ENCODE measurements around the gene CDKAL1.

The CDKAL1 gene

DNA sequence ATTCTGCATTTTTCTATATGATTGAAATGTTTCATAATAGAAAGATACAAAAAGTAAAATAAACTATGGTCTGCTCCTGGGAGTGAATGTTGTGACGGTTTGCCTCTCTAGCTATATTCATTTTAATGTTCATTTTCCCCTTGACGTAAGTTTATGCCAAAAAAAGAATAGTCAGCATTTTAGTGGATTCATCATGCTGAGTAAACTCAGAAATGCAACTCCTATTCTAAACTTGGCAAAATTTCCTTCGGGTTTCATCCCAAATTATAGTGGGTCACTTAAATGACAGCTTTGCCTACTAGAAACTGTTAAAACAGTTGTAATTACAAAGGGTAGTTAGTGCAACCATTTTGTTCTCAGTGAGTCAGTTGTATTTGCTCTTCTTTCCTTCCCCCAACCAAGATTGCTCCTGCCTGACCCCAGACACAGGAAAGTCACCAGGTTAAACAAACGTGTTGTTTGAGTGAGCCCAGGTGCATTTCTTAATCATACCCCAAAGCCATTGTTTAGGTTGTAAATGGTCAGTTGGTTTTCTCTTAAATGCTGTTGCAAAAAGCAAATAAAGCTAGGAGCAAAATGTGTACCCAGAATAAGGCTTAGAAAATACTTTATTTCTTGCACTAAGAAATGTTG is 577.0 kb downstream of the CDKAL1 start:
- TF ChIP-seq, protein P1, sequence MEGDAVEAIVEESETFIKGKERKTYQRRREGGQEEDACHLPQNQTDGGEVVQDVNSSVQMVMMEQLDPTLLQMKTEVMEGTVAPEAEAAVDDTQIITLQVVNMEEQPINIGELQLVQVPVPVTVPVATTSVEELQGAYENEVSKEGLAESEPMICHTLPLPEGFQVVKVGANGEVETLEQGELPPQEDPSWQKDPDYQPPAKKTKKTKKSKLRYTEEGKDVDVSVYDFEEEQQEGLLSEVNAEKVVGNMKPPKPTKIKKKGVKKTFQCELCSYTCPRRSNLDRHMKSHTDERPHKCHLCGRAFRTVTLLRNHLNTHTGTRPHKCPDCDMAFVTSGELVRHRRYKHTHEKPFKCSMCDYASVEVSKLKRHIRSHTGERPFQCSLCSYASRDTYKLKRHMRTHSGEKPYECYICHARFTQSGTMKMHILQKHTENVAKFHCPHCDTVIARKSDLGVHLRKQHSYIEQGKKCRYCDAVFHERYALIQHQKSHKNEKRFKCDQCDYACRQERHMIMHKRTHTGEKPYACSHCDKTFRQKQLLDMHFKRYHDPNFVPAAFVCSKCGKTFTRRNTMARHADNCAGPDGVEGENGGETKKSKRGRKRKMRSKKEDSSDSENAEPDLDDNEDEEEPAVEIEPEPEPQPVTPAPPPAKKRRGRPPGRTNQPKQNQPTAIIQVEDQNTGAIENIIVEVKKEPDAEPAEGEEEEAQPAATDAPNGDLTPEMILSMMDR (IDR thresholded peaks at IDR 0.05; ENCODE audit: poor library complexity, severe bottlenecking): no peak
- peak overlapping the region; percentile 45 for H3K27ac ChIP-seq (ENCODE audit: poor library complexity, severe bottlenecking)
- no peaks in the 10 kb centered on the region for H3K27me3 ChIP-seq (ENCODE audit: insufficient read depth, poor library complexity, severe bottlenecking)
- H3K4me3 ChIP-seq (ENCODE audit: severe bottlenecking): no peak overlapping the region
- peak; percentile 74 for ATAC-seq (ENCODE audit: low read depth)
- DNase-seq (ENCODE audit: low spot score): no peak
- H3K4me1 ChIP-seq (ENCODE audit: insufficient read depth, poor library complexity, severe bottlenecking): peaks cover 27% of the 10 kb centered on the region
- H3K36me3 ChIP-seq (ENCODE audit: low read depth): no peaks in the 10 kb centered on the region
- no peaks in the 10 kb centered on the region for H3K9me3 ChIP-seq (ENCODE audit: severe bottlenecking)

DNA sequence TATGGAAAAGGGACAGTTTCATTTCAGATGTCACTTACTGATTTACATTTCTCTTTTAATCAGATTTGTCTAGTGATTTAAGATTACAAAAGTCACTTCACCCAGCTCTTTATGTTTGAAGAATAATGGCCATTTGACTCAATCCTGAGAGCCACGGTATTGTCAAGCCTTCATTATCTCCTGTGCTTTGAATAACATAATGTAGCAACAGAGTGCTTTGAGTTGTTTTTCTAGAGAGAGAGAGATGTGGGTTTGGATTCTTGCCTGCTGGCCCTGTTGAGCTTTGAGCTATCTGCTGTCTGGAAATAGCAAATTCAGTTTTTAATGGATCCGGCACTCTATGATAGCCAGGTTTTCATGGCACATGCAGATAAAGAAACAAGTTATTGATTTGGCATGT is 580.9 kb downstream of the CDKAL1 start:
- no peak for DNase-seq (ENCODE audit: low spot score)
- no peak for ATAC-seq (ENCODE audit: low read depth)
- Histone ChIP-seq H3K4me1 (ENCODE audit: insufficient read depth, poor library complexity, severe bottlenecking) (peaks cover 17% of the 10 kb centered on the region), H3K4me3 (ENCODE audit: severe bottlenecking) (no peak overlapping the region), H3K36me3 (ENCODE audit: low read depth) (no peaks in the 10 kb centered on the region), H3K9me3 (ENCODE audit: severe bottlenecking) (no peaks in the 10 kb centered on the region), H3K27me3 (ENCODE audit: insufficient read depth, poor library complexity, severe bottlenecking) (no peaks in the 10 kb centered on the region), H3K27ac (ENCODE audit: poor library complexity, severe bottlenecking) (no peak overlapping the region)
- TF ChIP-seq, protein P1 (IDR thresholded peaks at IDR 0.05; ENCODE audit: poor library complexity, severe bottlenecking): no peak

DNA sequence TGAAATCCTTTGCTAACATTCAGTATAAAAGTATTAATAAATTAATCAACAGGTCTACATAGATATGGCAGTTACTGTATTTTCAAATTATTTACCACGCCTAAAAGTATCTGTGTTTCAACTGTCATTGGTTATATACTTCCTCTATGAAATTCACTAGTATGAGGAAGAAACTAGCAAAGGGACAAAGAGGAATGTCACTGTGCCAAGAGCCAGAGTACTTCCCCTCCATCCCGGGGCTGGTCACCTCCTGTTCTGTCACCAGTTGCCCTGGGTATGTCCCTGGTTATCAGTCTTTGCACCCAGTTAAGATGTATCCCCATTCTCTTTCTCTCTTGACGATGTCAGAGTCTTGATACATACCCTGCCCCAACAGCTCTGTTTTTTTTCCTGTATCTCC is 582.5 kb downstream of the CDKAL1 start:
- Histone ChIP-seq H3K36me3 (ENCODE audit: low read depth) (no peaks in the 10 kb centered on the region), H3K27me3 (ENCODE audit: insufficient read depth, poor library complexity, severe bottlenecking) (no peaks in the 10 kb centered on the region), H3K9me3 (ENCODE audit: severe bottlenecking) (no peaks in the 10 kb centered on the region), H3K27ac (ENCODE audit: poor library complexity, severe bottlenecking) (no peak overlapping the region), H3K4me1 (ENCODE audit: insufficient read depth, poor library complexity, severe bottlenecking) (peaks cover under 1% of the 10 kb centered on the region), H3K4me3 (ENCODE audit: severe bottlenecking) (no peak overlapping the region)
- TF ChIP-seq, protein P1 (IDR thresholded peaks at IDR 0.05; ENCODE audit: poor library complexity, severe bottlenecking): no peak
- no peak for ATAC-seq (ENCODE audit: low read depth)
- no peak for DNase-seq (ENCODE audit: low spot score)

DNA sequence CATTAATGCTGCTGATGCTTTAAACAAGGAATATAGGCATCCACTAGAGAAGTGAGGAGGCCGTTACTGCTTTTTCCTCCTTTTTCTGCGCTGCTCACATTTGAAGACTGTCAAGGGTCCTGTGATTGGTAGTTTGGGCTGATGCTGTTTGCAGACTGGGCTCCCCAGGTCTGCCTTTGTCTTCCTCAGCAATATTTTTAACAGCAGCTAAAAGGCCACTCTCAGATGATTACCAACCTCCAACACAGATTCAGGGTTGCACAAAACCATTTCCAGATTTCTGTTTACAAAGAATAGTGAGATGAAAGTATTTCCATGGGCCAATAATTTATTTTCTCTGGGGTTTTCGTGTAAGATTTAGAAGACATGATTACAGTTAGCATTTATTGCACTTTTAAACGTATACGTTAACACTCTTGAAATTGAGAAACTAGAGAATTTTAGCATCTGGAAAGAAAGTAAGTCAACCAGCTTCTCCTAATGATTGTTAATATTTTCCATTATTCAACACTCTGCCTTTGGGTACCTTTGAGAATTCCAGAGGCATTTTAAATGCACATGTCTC is 584.0 kb downstream of the CDKAL1 start:
- Histone ChIP-seq H3K4me3 (ENCODE audit: severe bottlenecking) (no peak overlapping the region), H3K27ac (ENCODE audit: poor library complexity, severe bottlenecking) (no peak overlapping the region), H3K27me3 (ENCODE audit: insufficient read depth, poor library complexity, severe bottlenecking) (no peaks in the 10 kb centered on the region), H3K9me3 (ENCODE audit: severe bottlenecking) (no peaks in the 10 kb centered on the region), H3K4me1 (ENCODE audit: insufficient read depth, poor library complexity, severe bottlenecking) (no peaks in the 10 kb centered on the region), H3K36me3 (ENCODE audit: low read depth) (no peaks in the 10 kb centered on the region)
- ATAC-seq (ENCODE audit: low read depth) (no peak), DNase-seq (ENCODE audit: low spot score) (no peak)
- TF ChIP-seq, protein P1 (IDR thresholded peaks at IDR 0.05; ENCODE audit: poor library complexity, severe bottlenecking): no peak

DNA sequence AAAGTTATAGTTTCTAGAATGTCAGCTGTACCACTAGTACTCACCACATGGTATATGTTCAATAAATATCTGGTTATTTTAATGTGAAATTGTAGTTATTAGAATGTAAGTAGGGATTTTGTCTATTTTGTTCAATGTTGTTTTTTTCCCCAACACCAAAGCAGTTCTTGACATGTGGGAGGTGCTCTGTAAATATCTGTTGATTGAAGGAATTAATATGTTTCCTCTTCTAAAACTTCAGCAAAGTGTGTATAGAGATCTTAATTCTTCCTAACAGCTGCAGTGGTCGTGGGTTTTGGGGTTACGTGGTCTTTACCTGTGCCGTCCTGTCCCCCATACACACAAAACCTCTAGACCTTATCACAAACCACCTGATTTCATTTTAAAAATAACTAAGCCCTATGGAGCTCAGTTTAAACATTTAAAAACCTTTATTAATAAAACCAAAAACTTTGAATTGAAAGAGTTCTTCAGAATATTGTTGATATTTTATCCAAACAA is 587.4 kb downstream of the CDKAL1 start:
- no peak for ATAC-seq (ENCODE audit: low read depth)
- Histone ChIP-seq H3K36me3 (ENCODE audit: low read depth) (no peaks in the 10 kb centered on the region), H3K27ac (ENCODE audit: poor library complexity, severe bottlenecking) (no peak overlapping the region), H3K27me3 (ENCODE audit: insufficient read depth, poor library complexity, severe bottlenecking) (no peaks in the 10 kb centered on the region), H3K4me1 (ENCODE audit: insufficient read depth, poor library complexity, severe bottlenecking) (no peaks in the 10 kb centered on the region), H3K9me3 (ENCODE audit: severe bottlenecking) (no peaks in the 10 kb centered on the region), H3K4me3 (ENCODE audit: severe bottlenecking) (no peak overlapping the region)
- TF ChIP-seq, protein P1 (IDR thresholded peaks at IDR 0.05; ENCODE audit: poor library complexity, severe bottlenecking): no peak
- no peak for DNase-seq (ENCODE audit: low spot score)
